Skin epidermis (tissue), 12 donors: Measurements from ENCODE around the gene PCBP3.

Experiments
- H3K27ac ChIP-seq, 21 experiments: fragments of 200-600 bp; sonication (generic) in 11 of 21; one replicate each; pipeline ENCODE4 v1.5.0; 2020; ENCODE audit warnings: mild to moderate bottlenecking in 3 of 21, inconsistent platforms in 2 of 21, moderate library complexity in 2 of 21
- H3K4me3 ChIP-seq, 7 experiments: fragments of 200-600 bp; sonication (generic) in 2 of 7; one replicate each; pipeline ENCODE4 v1.5.0; 2020; ENCODE audit warnings: inconsistent platforms in 2 of 7, mild to moderate bottlenecking in 2 of 7, moderate library complexity in 1 of 7

Gene PCBP3

GRCh38 chr21:45632160-45632559, 11.4 kb upstream of the PCBP3 start:
- no peak overlapping the region for H3K27ac ChIP-seq
- H3K4me3 ChIP-seq = no peak overlapping the region

- H3K27ac ChIP-seq = no peak overlapping the region
- no peak overlapping the region for H3K4me3 ChIP-seq
Observed at GRCh38 chr21:45632637-45633251, 10.8 kb upstream of the PCBP3 start.

- H3K4me3 ChIP-seq = peak overlapping the region in 1 of 7 experiments; percentile 11
- peak overlapping the region in 1 of 21 experiments; percentile 50 for H3K27ac ChIP-seq
Observed at GRCh38 chr21:45634511-45635183, 8.9 kb upstream of the PCBP3 start.

- H3K4me3 ChIP-seq = no peak overlapping the region
- no peak overlapping the region for H3K27ac ChIP-seq
Observed at GRCh38 chr21:45635271-45636151, 8.0 kb upstream of the PCBP3 start.

- no peak overlapping the region for H3K27ac ChIP-seq
- no peak overlapping the region for H3K4me3 ChIP-seq
Observed at GRCh38 chr21:45636459-45636858, 7.1 kb upstream of the PCBP3 start.

GRCh38 chr21:45636951-45637646, 6.4 kb upstream of the PCBP3 start:
- H3K27ac ChIP-seq = no peak overlapping the region
- no peak overlapping the region for H3K4me3 ChIP-seq

GRCh38 chr21:45637883-45638282, 5.6 kb upstream of the PCBP3 start:
- Histone ChIP-seq H3K27ac (no peak overlapping the region), H3K4me3 (no peak overlapping the region)

GRCh38 chr21:45638707-45639106, 4.8 kb upstream of the PCBP3 start:
- Histone ChIP-seq H3K27ac (no peak overlapping the region), H3K4me3 (no peak overlapping the region)

- peak overlapping the region in 1 of 21 experiments; percentile 21 for H3K27ac ChIP-seq
- H3K4me3 ChIP-seq = no peak overlapping the region
Observed at GRCh38 chr21:45639206-45640000, 4.1 kb upstream of the PCBP3 start.

GRCh38 chr21:45640001-45640887, 3.3 kb upstream of the PCBP3 start:
- Histone ChIP-seq H3K27ac (peak overlapping the region in 4 of 21 experiments; percentile 7 to 71 (median 20)), H3K4me3 (no peak overlapping the region)

GRCh38 chr21:45640888-45641479, 2.5 kb upstream of the PCBP3 start:
- peak overlapping the region in 7 of 21 experiments; percentile 7 to 71 (median 45) for H3K27ac ChIP-seq
- no peak overlapping the region for H3K4me3 ChIP-seq

- H3K4me3 ChIP-seq = no peak overlapping the region
- H3K27ac ChIP-seq = peak overlapping the region in 9 of 21 experiments; percentile 3 to 71 (median 48)
Observed at GRCh38 chr21:45641480-45642035, 2.0 kb upstream of the PCBP3 start.

- Histone ChIP-seq H3K4me3 (peak overlapping the region in 6 of 7 experiments; percentile 9 to 54 (median 26)), H3K27ac (peak overlapping the region in 13 of 21 experiments; percentile 1 to 69 (median 48))
Observed at GRCh38 chr21:45642122-45642813, 1.3 kb upstream of the PCBP3 start.

- Histone ChIP-seq H3K27ac (peak overlapping the region in 3 of 21 experiments; percentile 31 to 61 (median 31)), H3K4me3 (peak overlapping the region; percentile 18 to 54 (median 43))
Observed at GRCh38 chr21:45644041-45644906, 749 bp downstream of the PCBP3 start.

- Histone ChIP-seq H3K4me3 (no peak overlapping the region), H3K27ac (no peak overlapping the region)
Observed at GRCh38 chr21:45651921-45652320, 8.4 kb downstream of the PCBP3 start.

- no peak overlapping the region for H3K27ac ChIP-seq
- no peak overlapping the region for H3K4me3 ChIP-seq
Observed at GRCh38 chr21:45655124-45655523, 11.6 kb downstream of the PCBP3 start.
